ENCODE measurements around the gene CD22.

DNA sequence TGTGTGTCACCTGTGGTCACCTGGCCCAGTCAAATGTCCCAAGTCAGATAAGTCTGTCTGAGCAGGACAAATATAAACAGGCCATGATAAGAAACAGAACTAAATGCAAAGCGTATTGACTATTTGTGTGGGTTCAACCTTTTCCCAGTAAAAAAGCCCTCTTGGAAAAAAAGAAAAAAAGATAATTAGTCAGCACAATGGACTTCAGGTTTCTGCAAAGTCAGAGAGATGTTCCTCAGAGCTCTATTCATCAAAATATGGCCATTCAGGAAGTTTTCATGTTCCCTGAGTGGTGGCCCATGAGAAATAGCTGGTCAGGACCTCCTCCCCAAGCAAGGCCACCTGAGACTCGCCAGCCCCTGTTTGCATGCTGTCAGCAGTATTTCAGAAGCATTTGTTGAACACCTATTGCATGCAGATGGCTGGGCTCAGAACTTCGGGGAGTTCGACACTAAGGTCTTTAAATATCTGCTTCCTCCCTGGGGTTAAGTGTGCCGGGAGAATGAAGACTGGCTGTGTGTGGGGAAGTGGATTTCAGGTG is 32.0 kb downstream of the CD22 start:
- TF ChIP-seq, protein P1, sequence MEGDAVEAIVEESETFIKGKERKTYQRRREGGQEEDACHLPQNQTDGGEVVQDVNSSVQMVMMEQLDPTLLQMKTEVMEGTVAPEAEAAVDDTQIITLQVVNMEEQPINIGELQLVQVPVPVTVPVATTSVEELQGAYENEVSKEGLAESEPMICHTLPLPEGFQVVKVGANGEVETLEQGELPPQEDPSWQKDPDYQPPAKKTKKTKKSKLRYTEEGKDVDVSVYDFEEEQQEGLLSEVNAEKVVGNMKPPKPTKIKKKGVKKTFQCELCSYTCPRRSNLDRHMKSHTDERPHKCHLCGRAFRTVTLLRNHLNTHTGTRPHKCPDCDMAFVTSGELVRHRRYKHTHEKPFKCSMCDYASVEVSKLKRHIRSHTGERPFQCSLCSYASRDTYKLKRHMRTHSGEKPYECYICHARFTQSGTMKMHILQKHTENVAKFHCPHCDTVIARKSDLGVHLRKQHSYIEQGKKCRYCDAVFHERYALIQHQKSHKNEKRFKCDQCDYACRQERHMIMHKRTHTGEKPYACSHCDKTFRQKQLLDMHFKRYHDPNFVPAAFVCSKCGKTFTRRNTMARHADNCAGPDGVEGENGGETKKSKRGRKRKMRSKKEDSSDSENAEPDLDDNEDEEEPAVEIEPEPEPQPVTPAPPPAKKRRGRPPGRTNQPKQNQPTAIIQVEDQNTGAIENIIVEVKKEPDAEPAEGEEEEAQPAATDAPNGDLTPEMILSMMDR (IDR thresholded peaks at IDR 0.05; ENCODE audit: extremely low read depth in 1 of 2, insufficient read depth in 1 of 2, low read depth in 1 of 2, low read length in 2 of 2): no peak
- no peak for TF ChIP-seq POLR2A (IDR thresholded peaks at IDR 0.05; ENCODE audit: low read depth, low read length)
- TF ChIP-seq EZH2 (IDR thresholded peaks at IDR 0.05; ENCODE audit: borderline replicate concordance, low read depth, low read length, severe bottlenecking): no peak
- TF ChIP-seq, protein P2, sequence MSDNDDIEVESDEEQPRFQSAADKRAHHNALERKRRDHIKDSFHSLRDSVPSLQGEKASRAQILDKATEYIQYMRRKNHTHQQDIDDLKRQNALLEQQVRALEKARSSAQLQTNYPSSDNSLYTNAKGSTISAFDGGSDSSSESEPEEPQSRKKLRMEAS (IDR thresholded peaks at IDR 0.05; ENCODE audit: insufficient read depth, insufficient read length): no peak
- no peak for TF ChIP-seq POLR2AphosphoS5 (IDR thresholded peaks at IDR 0.05; ENCODE audit: insufficient read depth, low read depth, low read length)
- no peak for TF ChIP-seq GATA2 (IDR thresholded peaks at IDR 0.05; ENCODE audit: insufficient read depth, insufficient read length, low read depth, low read length)
- no peak for TF ChIP-seq MYC (IDR thresholded peaks at IDR 0.05; ENCODE audit: low read depth, low read length)
